HG02759 (cell line): ENCODE results near the gene KCNJ12.
"Not testable (repeated sequence)": the region's sequence is repeated elsewhere in the genome, so short reads cannot be mapped to it uniquely, and the experiment has no call there.

Experiments
- ATAC-seq: cut with Tn5 transposase; IDR thresholded peaks from one replicate; pipeline ENCODE4 v1.9.1; 2021; ENCODE audit warnings: mild to moderate bottlenecking, moderate library complexity; ENCODE audit not compliant: unreplicated experiment

KCNJ12 gene

GRCh38 chr17:21382560-21383495 is 6.7 kb downstream of the KCNJ12 start:
- no peak for ATAC-seq

GRCh38 chr17:21385281-21385845 is 9.2 kb downstream of the KCNJ12 start:
- ATAC-seq = no peak

- no peak for ATAC-seq
These were observed 11.5 kb downstream of the KCNJ12 start for GRCh38 chr17:21387616-21388015.

- no peak for ATAC-seq
These were observed 11.9 kb downstream of the KCNJ12 start for GRCh38 chr17:21388066-21388465.

GRCh38 chr17:21388944-21389343 is 12.8 kb downstream of the KCNJ12 start:
- peak; percentile 38 for ATAC-seq

- ATAC-seq = peak; percentile 68
These were observed 13.2 kb downstream of the KCNJ12 start for GRCh38 chr17:21389394-21389793.

GRCh38 chr17:21390294-21390693 is 14.1 kb downstream of the KCNJ12 start:
- ATAC-seq = no peak

GRCh38 chr17:21392266-21392665 is 16.1 kb downstream of the KCNJ12 start:
- ATAC-seq = no peak

- no peak for ATAC-seq
These were observed 18.1 kb downstream of the KCNJ12 start for GRCh38 chr17:21394265-21394664.

GRCh38 chr17:21395764-21396163 is 19.6 kb downstream of the KCNJ12 start:
- ATAC-seq = no peak

GRCh38 chr17:21396237-21396636 is 20.1 kb downstream of the KCNJ12 start:
- no peak for ATAC-seq

- no peak for ATAC-seq
These were observed 21.4 kb downstream of the KCNJ12 start for GRCh38 chr17:21397341-21398190.

- ATAC-seq = no peak
These were observed 23.5 kb downstream of the KCNJ12 start for GRCh38 chr17:21399474-21400186.

- not testable (repeated sequence) for ATAC-seq
These were observed 24.0 kb downstream of the KCNJ12 start for GRCh38 chr17:21400187-21400569.

GRCh38 chr17:21400816-21401593 is 24.8 kb downstream of the KCNJ12 start:
- no peak for ATAC-seq

GRCh38 chr17:21402166-21402571 is 26.0 kb downstream of the KCNJ12 start:
- ATAC-seq = not testable (repeated sequence)

- ATAC-seq = not testable (repeated sequence)
These were observed 26.8 kb downstream of the KCNJ12 start for GRCh38 chr17:21402926-21403325.

GRCh38 chr17:21404106-21404505 is 27.9 kb downstream of the KCNJ12 start:
- not testable (repeated sequence) for ATAC-seq

GRCh38 chr17:21404539-21404938 is 28.4 kb downstream of the KCNJ12 start:
- ATAC-seq = not testable (repeated sequence)
